SK-N-SH treated with all-trans-retinoic acid at 6 μM for 48 hours (cell line): Measurements from ENCODE around the gene FAM219B.
A peak's percentile ranks its signal among the peaks of the same experiment; 100 is the strongest.

ENCODE experiments used
- ATAC-seq: fragments of 200-7000 bp; cut with Tn5 transposase; 3 replicates; pipeline ENCODE4 v1.9.1; 2020; ENCODE audit warnings: mild to moderate bottlenecking, moderate library complexity
- ARNTL ChIP-seq: fragments of 450-650 bp; formaldehyde crosslinking; IDR thresholded peaks from 2 replicates; pipeline ENCODE4 v1.5.0; 2020; ENCODE audit warnings: low read depth, mild to moderate bottlenecking, moderate library complexity, borderline replicate concordance
- BACH2 ChIP-seq: fragments of 250-450 bp; sonication (Bioruptor Pico); IDR thresholded peaks from 2 replicates; pipeline ENCODE4 v1.9.0; 2021; ENCODE audit warnings: mild to moderate bottlenecking, borderline replicate concordance
- CSDC2 ChIP-seq: fragments of 250-450 bp; sonication (Bioruptor Pico); IDR thresholded peaks from 2 replicates; pipeline ENCODE4 v1.5.0; 2020; ENCODE audit warnings: mild to moderate bottlenecking, moderate library complexity
- CSRNP3 ChIP-seq: fragments of 250-450 bp; sonication (Bioruptor Pico); IDR thresholded peaks from 2 replicates; pipeline ENCODE4 v1.5.1; 2021; ENCODE audit warnings: mild to moderate bottlenecking, moderate library complexity
- ESRRG ChIP-seq: fragments of 250-450 bp; sonication (Bioruptor Pico); IDR thresholded peaks from 2 replicates; pipeline ENCODE4 v1.6.1; 2021; ENCODE audit warnings: mild to moderate bottlenecking
- GLIS3 ChIP-seq: fragments of 250-450 bp; sonication (Bioruptor Pico); IDR thresholded peaks from 2 replicates; pipeline ENCODE4 v1.5.0; 2020; ENCODE audit warnings: mild to moderate bottlenecking, moderate library complexity
- ISL1 ChIP-seq: fragments of 250-450 bp; sonication (Bioruptor Pico); IDR thresholded peaks from 2 replicates; pipeline ENCODE4 v2.1.2; 2022; ENCODE audit warnings: mild to moderate bottlenecking, moderate library complexity
- OSR1 ChIP-seq: fragments of 250-450 bp; sonication (Bioruptor Pico); IDR thresholded peaks from 2 replicates; pipeline ENCODE4 v1.8.0; 2022; ENCODE audit warnings: moderate library complexity, mild to moderate bottlenecking, inconsistent platforms
- PATZ1 ChIP-seq: fragments of 250-450 bp; sonication (Bioruptor Pico); IDR thresholded peaks from 2 replicates; pipeline ENCODE4 v1.8.0; 2020; ENCODE audit warnings: mild to moderate bottlenecking, moderate library complexity, borderline replicate concordance
- POU6F1 ChIP-seq: fragments of 250-450 bp; sonication (Bioruptor Pico); IDR thresholded peaks from 2 replicates; pipeline ENCODE4 v1.8.0; 2021; ENCODE audit warnings: low read depth, mild to moderate bottlenecking, moderate library complexity, borderline replicate concordance
- PPARA ChIP-seq: fragments of 250-450 bp; sonication (Bioruptor Pico); IDR thresholded peaks from 2 replicates; pipeline ENCODE4 v1.5.0; 2020; ENCODE audit warnings: mild to moderate bottlenecking, borderline replicate concordance
- RARB ChIP-seq: fragments of 250-450 bp; sonication (Bioruptor Pico); IDR thresholded peaks from 2 replicates; pipeline ENCODE4 v1.8.0; 2021; ENCODE audit warnings: mild to moderate bottlenecking, moderate library complexity
- SNAI2 ChIP-seq: fragments of 250-450 bp; sonication (Bioruptor Pico); IDR thresholded peaks from 2 replicates; pipeline ENCODE4 v1.5.0; 2020; ENCODE audit warnings: mild to moderate bottlenecking, moderate library complexity
- TCF4 ChIP-seq: fragments of 250-450 bp; sonication (Bioruptor Pico); IDR thresholded peaks from 2 replicates; pipeline ENCODE4 v1.8.0; 2021; ENCODE audit warnings: mild to moderate bottlenecking, moderate library complexity, borderline replicate concordance
- TOX ChIP-seq: fragments of 250-450 bp; sonication (Bioruptor Pico); IDR thresholded peaks from 2 replicates; pipeline ENCODE4 v1.8.0; 2021; ENCODE audit warnings: mild to moderate bottlenecking, moderate library complexity, borderline replicate concordance
- TSHZ2 ChIP-seq: fragments of 250-450 bp; sonication (Bioruptor Pico); IDR thresholded peaks from 2 replicates; pipeline ENCODE4 v1.5.0; 2020; ENCODE audit warnings: mild to moderate bottlenecking, moderate library complexity
- ZC3H10 ChIP-seq: fragments of 250-450 bp; sonication (Bioruptor Pico); IDR thresholded peaks from 2 replicates; pipeline ENCODE4 v1.5.1; 2021; ENCODE audit warnings: mild to moderate bottlenecking, moderate library complexity
- ZFP3 ChIP-seq: fragments of 250-450 bp; sonication (Bioruptor Pico); IDR thresholded peaks from 2 replicates; pipeline ENCODE4 v1.5.0; 2020; ENCODE audit warnings: mild to moderate bottlenecking, moderate library complexity
- ZFP30 ChIP-seq: fragments of 450-650 bp; formaldehyde crosslinking; IDR thresholded peaks from 2 replicates; pipeline ENCODE4 v1.5.0; 2022; ENCODE audit warnings: mild to moderate bottlenecking, moderate library complexity
- ZNF565 ChIP-seq: fragments of 450-650 bp; formaldehyde crosslinking; conservative IDR thresholded peaks from 2 replicates; pipeline ENCODE4 v1.5.0; 2020; ENCODE audit warnings: low read depth, mild to moderate bottlenecking, moderate library complexity
- ZNF70 ChIP-seq: fragments of 450-650 bp; formaldehyde crosslinking; IDR thresholded peaks from 2 replicates; pipeline ENCODE4 v1.5.0; 2020; ENCODE audit warnings: mild to moderate bottlenecking, moderate library complexity
- ZNF8 ChIP-seq: fragments of 450-650 bp; formaldehyde crosslinking; IDR thresholded peaks from 2 replicates; pipeline ENCODE4 v1.5.0; 2020; ENCODE audit warnings: mild to moderate bottlenecking, moderate library complexity

Gene FAM219B

GRCh38 chr15:74856537-74856936 is 50.1 kb downstream of the FAM219B start:
- ATAC-seq: no peak
- TF ChIP-seq GLIS3 (CRISPR knock-in tag): no peak
- TF ChIP-seq POU6F1 (CRISPR knock-in tag): no peak
- no peak for TF ChIP-seq TSHZ2 (CRISPR knock-in tag)
- TF ChIP-seq ZFP3 (CRISPR knock-in tag): no peak
- TF ChIP-seq ARNTL (CRISPR knock-in tag): no peak
- no peak for TF ChIP-seq RARB (CRISPR knock-in tag)
- no peak for TF ChIP-seq TCF4 (CRISPR knock-in tag)
- no peak for TF ChIP-seq ZNF8 (CRISPR knock-in tag)
- TF ChIP-seq ZC3H10 (CRISPR knock-in tag): no peak
- TF ChIP-seq ZFP30 (CRISPR knock-in tag): no peak
- TF ChIP-seq ZNF70: no peak
- TF ChIP-seq TOX (CRISPR knock-in tag): no peak
- no peak for TF ChIP-seq ZNF565
- no peak for TF ChIP-seq ESRRG (CRISPR knock-in tag)
- TF ChIP-seq, all 23 proteins: peak for 0

- no peak for TF ChIP-seq RARB (CRISPR knock-in tag)
- no peak for TF ChIP-seq ZNF70
- TF ChIP-seq PPARA (CRISPR knock-in tag): no peak
- TF ChIP-seq ZFP3 (CRISPR knock-in tag): no peak
- no peak for TF ChIP-seq OSR1 (CRISPR knock-in tag)
- TF ChIP-seq GLIS3 (CRISPR knock-in tag): no peak
- TF ChIP-seq PATZ1 (CRISPR knock-in tag): no peak
- TF ChIP-seq CSDC2 (CRISPR knock-in tag): no peak
- TF ChIP-seq SNAI2 (CRISPR knock-in tag): no peak
- TF ChIP-seq BACH2 (CRISPR knock-in tag): no peak
- TF ChIP-seq ZFP30 (CRISPR knock-in tag): no peak
- no peak for TF ChIP-seq TSHZ2 (CRISPR knock-in tag)
- no peak for TF ChIP-seq ISL1 (CRISPR knock-in tag)
- peak; percentile 31; the same call in 1 of the 3 replicates for ATAC-seq
Measured at GRCh38 chr15:74855857-74856256, 50.8 kb downstream of the FAM219B start.

- ATAC-seq: no peak
Measured at GRCh38 chr15:74854453-74855022, 52.1 kb downstream of the FAM219B start.

More at GRCh38 chr15:74854453-74855022, 52.1 kb downstream of the FAM219B start:
- no peak for TF ChIP-seq ZFP30 (CRISPR knock-in tag)
- TF ChIP-seq CSRNP3 (CRISPR knock-in tag): no peak
- no peak for TF ChIP-seq ZNF8 (CRISPR knock-in tag)
- no peak for TF ChIP-seq TSHZ2 (CRISPR knock-in tag)
- no peak for TF ChIP-seq CSDC2 (CRISPR knock-in tag)
- TF ChIP-seq TCF4 (CRISPR knock-in tag): no peak
- TF ChIP-seq ZFP3 (CRISPR knock-in tag): no peak
